ENCODE data around the gene CTNND1.

- TF ChIP-seq POLR2AphosphoS5 (IDR thresholded peaks at IDR 0.05): no peak
- TF ChIP-seq EP300 (IDR thresholded peaks at IDR 0.05; ENCODE audit: low read depth): no peak
- no peak for TF ChIP-seq POLR2A (IDR thresholded peaks at IDR 0.05)
- no peak for TF ChIP-seq CTCF (IDR thresholded peaks at IDR 0.05)
These were observed 2.4 kb downstream of the CTNND1 start for GRCh38 chr11:57764021-57764420.

Measured in transverse colon (tissue), 4 donors.